SJSA1 (cell line): ENCODE results near the gene DSTN. TPM values are rescaled to one million over a fixed set of nuclear protein-coding genes. Genes with fewer than 3 reads are reported as not detected.

Experiments used
- DNase-seq, 2 experiments: peaks; one replicate each; pipeline ENCODE4 v3.0.0-alpha.2; 2015 to 2020; ENCODE audit warnings: low spot score in 2 of 2, low read depth in 1 of 2
- H3K27ac ChIP-seq: fragments of 250-450 bp; sonication (Bioruptor Pico); 2 replicates; pipeline ENCODE4 v1.5.1; 2020; ENCODE audit warnings: mild to moderate bottlenecking, moderate library complexity
- H3K27me3 ChIP-seq: fragments of 250-450 bp; sonication (Bioruptor Pico); replicated peaks from 2 replicates; pipeline ENCODE4 v1.5.1; 2020; ENCODE audit warnings: mild to moderate bottlenecking, moderate library complexity
- H3K36me3 ChIP-seq: fragments of 250-450 bp; sonication (Bioruptor Pico); 2 replicates; pipeline ENCODE4 v1.5.1; 2020; ENCODE audit warnings: mild to moderate bottlenecking
- H3K4me1 ChIP-seq: fragments of 250-450 bp; sonication (Bioruptor Pico); replicated peaks from 2 replicates; pipeline ENCODE4 v1.6.1; 2021; ENCODE audit warnings: mild to moderate bottlenecking
- H3K4me3 ChIP-seq: fragments of 250-450 bp; sonication (Bioruptor Pico); 2 replicates; pipeline ENCODE4 v1.5.1; 2020; ENCODE audit warnings: mild to moderate bottlenecking
- H3K9me3 ChIP-seq: fragments of 250-450 bp; sonication (Bioruptor Pico); replicated peaks from 2 replicates; pipeline ENCODE4 v1.5.1; 2020; ENCODE audit warnings: mild to moderate bottlenecking
- total RNA-seq: library from RNA; depleted of rRNA; stranded (reverse); fragments of >200 nt; shearing (Covaris generic); gene quantifications from 2 replicates; pipeline ENCODE4 v1.2.3, GENCODE V29; 2014

DSTN gene
- total RNA-seq, 1 experiment from 2014 or later: 480 TPM

GRCh38 chr20:17648791-17649730 lies 79.2 kb downstream of the DSTN start:
- no peaks in the 10 kb centered on the region for H3K27me3 ChIP-seq
- no peak for DNase-seq
- H3K4me1 ChIP-seq: no peaks in the 10 kb centered on the region
- no peaks in the 10 kb centered on the region for H3K9me3 ChIP-seq
- peaks cover 93% of the 10 kb centered on the region for H3K36me3 ChIP-seq
- H3K27ac ChIP-seq: no peak overlapping the region
- H3K4me3 ChIP-seq: no peak overlapping the region

GRCh38 chr20:17650301-17651128 lies 80.6 kb downstream of the DSTN start:
- H3K9me3 ChIP-seq: no peaks in the 10 kb centered on the region
- no peak overlapping the region for H3K27ac ChIP-seq
- H3K36me3 ChIP-seq: peaks cover 87% of the 10 kb centered on the region
- no peaks in the 10 kb centered on the region for H3K4me1 ChIP-seq
- no peaks in the 10 kb centered on the region for H3K27me3 ChIP-seq
- H3K4me3 ChIP-seq: no peak overlapping the region
- DNase-seq: no peak

- H3K9me3 ChIP-seq: no peaks in the 10 kb centered on the region
- no peak for DNase-seq
- no peaks in the 10 kb centered on the region for H3K27me3 ChIP-seq
- H3K27ac ChIP-seq: no peak overlapping the region
- H3K4me1 ChIP-seq: peaks cover 4% of the 10 kb centered on the region; the same call in 1 of the 2 replicates
- H3K4me3 ChIP-seq: no peak overlapping the region
- peaks cover 84% of the 10 kb centered on the region for H3K36me3 ChIP-seq
Observed at GRCh38 chr20:17651129-17651759, 81.4 kb downstream of the DSTN start.

GRCh38 chr20:17651760-17652388 lies 82.0 kb downstream of the DSTN start:
- H3K4me3 ChIP-seq: no peak overlapping the region
- H3K9me3 ChIP-seq: no peaks in the 10 kb centered on the region
- H3K27me3 ChIP-seq: no peaks in the 10 kb centered on the region
- H3K27ac ChIP-seq: no peak overlapping the region
- H3K4me1 ChIP-seq: peaks cover 10% of the 10 kb centered on the region; the same call in 1 of the 2 replicates
- H3K36me3 ChIP-seq: peaks cover 84% of the 10 kb centered on the region
- DNase-seq: no peak

- peaks cover 84% of the 10 kb centered on the region for H3K36me3 ChIP-seq
- no peak overlapping the region for H3K27ac ChIP-seq
- no peak for DNase-seq
- H3K4me1 ChIP-seq: peaks cover 10% of the 10 kb centered on the region; the same call in 1 of the 2 replicates
- H3K4me3 ChIP-seq: no peak overlapping the region
- no peaks in the 10 kb centered on the region for H3K27me3 ChIP-seq
- H3K9me3 ChIP-seq: no peaks in the 10 kb centered on the region
Observed at GRCh38 chr20:17652411-17652810, 82.5 kb downstream of the DSTN start.

- no peaks in the 10 kb centered on the region for H3K9me3 ChIP-seq
- H3K27me3 ChIP-seq: no peaks in the 10 kb centered on the region
- no peak overlapping the region for H3K4me3 ChIP-seq
- H3K4me1 ChIP-seq: peaks cover 10% of the 10 kb centered on the region; the same call in 1 of the 2 replicates
- no peak overlapping the region for H3K27ac ChIP-seq
- peaks cover 82% of the 10 kb centered on the region for H3K36me3 ChIP-seq
- DNase-seq: no peak
Observed at GRCh38 chr20:17653835-17654648, 84.2 kb downstream of the DSTN start.

GRCh38 chr20:17654649-17655285 lies 84.9 kb downstream of the DSTN start:
- no peak overlapping the region for H3K27ac ChIP-seq
- H3K4me3 ChIP-seq: no peak overlapping the region
- DNase-seq: peak; percentile 40 to 64
- no peaks in the 10 kb centered on the region for H3K9me3 ChIP-seq
- H3K27me3 ChIP-seq: no peaks in the 10 kb centered on the region
- H3K36me3 ChIP-seq: peaks cover 81% of the 10 kb centered on the region
- H3K4me1 ChIP-seq: peaks cover 10% of the 10 kb centered on the region; the same call in 1 of the 2 replicates

- Histone ChIP-seq H3K4me3 (no peak overlapping the region), H3K27me3 (no peaks in the 10 kb centered on the region), H3K9me3 (no peaks in the 10 kb centered on the region), H3K4me1 (peaks cover 10% of the 10 kb centered on the region; the same call in 1 of the 2 replicates), H3K27ac (no peak overlapping the region), H3K36me3 (peaks cover 83% of the 10 kb centered on the region)
- DNase-seq: no peak
Observed at GRCh38 chr20:17655286-17655651, 85.4 kb downstream of the DSTN start.

GRCh38 chr20:17655865-17656479 lies 86.1 kb downstream of the DSTN start:
- H3K4me3 ChIP-seq: no peak overlapping the region
- DNase-seq: peak in 1 of 2 experiments; percentile 33
- H3K27ac ChIP-seq: no peak overlapping the region; the same call in 1 of the 2 replicates
- H3K36me3 ChIP-seq: peaks cover 83% of the 10 kb centered on the region
- H3K9me3 ChIP-seq: no peaks in the 10 kb centered on the region
- peaks cover 10% of the 10 kb centered on the region; the same call in 1 of the 2 replicates for H3K4me1 ChIP-seq
- H3K27me3 ChIP-seq: no peaks in the 10 kb centered on the region

GRCh38 chr20:17657079-17657825 lies 87.4 kb downstream of the DSTN start:
- Histone ChIP-seq H3K27me3 (no peaks in the 10 kb centered on the region), H3K4me1 (peaks cover 10% of the 10 kb centered on the region; the same call in 1 of the 2 replicates), H3K36me3 (peaks cover 77% of the 10 kb centered on the region), H3K4me3 (no peak overlapping the region), H3K27ac (no peak overlapping the region), H3K9me3 (no peaks in the 10 kb centered on the region)
- DNase-seq: no peak

- Histone ChIP-seq H3K4me1 (peaks cover 13% of the 10 kb centered on the region; the same call in 1 of the 2 replicates), H3K27ac (no peak overlapping the region), H3K36me3 (peaks cover 77% of the 10 kb centered on the region), H3K27me3 (no peaks in the 10 kb centered on the region), H3K9me3 (no peaks in the 10 kb centered on the region), H3K4me3 (no peak overlapping the region)
- no peak for DNase-seq
Observed at GRCh38 chr20:17657898-17658647, 88.2 kb downstream of the DSTN start.
